Cardiac fibroblast (primary cell): ENCODE data around the gene PLXNA1.

Source experiments
- DNase-seq, 2 donors: peaks; one replicate each; pipeline versions ENCODE4 v3.0.0 to v3.0.0-alpha.2; 2010; ENCODE audit warnings: low read depth in 2 of 2
- H3K4me3 ChIP-seq, 2 donors: replicated peaks in 1 of 2; 1 replicate in 1 of 2; 2 replicates in 1 of 2; pipeline ENCODE4 v1.5.1; 2011; ENCODE audit warnings: low read depth in 2 of 2, low read length in 2 of 2, mild to moderate bottlenecking in 2 of 2, moderate library complexity in 1 of 2
- CTCF ChIP-seq: IDR thresholded peaks from one replicate; pipeline ENCODE4 v1.5.1; 2011; ENCODE audit warnings: low read depth, mild to moderate bottlenecking, low read length, inconsistent platforms

PLXNA1 gene

GRCh38 chr3:126980266-126980811, 2.6 kb upstream of the PLXNA1 start:
- TF ChIP-seq CTCF, result no peak
- H3K4me3 ChIP-seq, result no peak overlapping the region
- DNase-seq, result no peak

- TF ChIP-seq CTCF, result no peak
- H3K4me3 ChIP-seq, result peak overlapping the region; percentile 42 to 55
- peak in 1 of 2 donors; percentile 45 for DNase-seq
These were observed 817 bp upstream of the PLXNA1 start for GRCh38 chr3:126982126-126982470.

GRCh38 chr3:126983276-126983652, 349 bp downstream of the PLXNA1 start:
- H3K4me3 ChIP-seq, result peak overlapping the region; percentile 68 to 78
- DNase-seq, result peak in 1 of 2 donors; percentile 12
- no peak for TF ChIP-seq CTCF

GRCh38 chr3:126983653-126984390, 907 bp downstream of the PLXNA1 start:
- peak overlapping the region; percentile 68 to 78 for H3K4me3 ChIP-seq
- DNase-seq, result peak; percentile 36 to 43
- no peak for TF ChIP-seq CTCF

GRCh38 chr3:126984391-126985131, 1.6 kb downstream of the PLXNA1 start:
- peak overlapping the region; percentile 68 to 78 for H3K4me3 ChIP-seq
- no peak for DNase-seq
- TF ChIP-seq CTCF, result no peak

GRCh38 chr3:126985132-126985985, 2.4 kb downstream of the PLXNA1 start:
- no peak for DNase-seq
- no peak overlapping the region for H3K4me3 ChIP-seq
- TF ChIP-seq CTCF, result no peak
